ENCODE measurements around the gene STARD3.

- TF ChIP-seq, protein P1, sequence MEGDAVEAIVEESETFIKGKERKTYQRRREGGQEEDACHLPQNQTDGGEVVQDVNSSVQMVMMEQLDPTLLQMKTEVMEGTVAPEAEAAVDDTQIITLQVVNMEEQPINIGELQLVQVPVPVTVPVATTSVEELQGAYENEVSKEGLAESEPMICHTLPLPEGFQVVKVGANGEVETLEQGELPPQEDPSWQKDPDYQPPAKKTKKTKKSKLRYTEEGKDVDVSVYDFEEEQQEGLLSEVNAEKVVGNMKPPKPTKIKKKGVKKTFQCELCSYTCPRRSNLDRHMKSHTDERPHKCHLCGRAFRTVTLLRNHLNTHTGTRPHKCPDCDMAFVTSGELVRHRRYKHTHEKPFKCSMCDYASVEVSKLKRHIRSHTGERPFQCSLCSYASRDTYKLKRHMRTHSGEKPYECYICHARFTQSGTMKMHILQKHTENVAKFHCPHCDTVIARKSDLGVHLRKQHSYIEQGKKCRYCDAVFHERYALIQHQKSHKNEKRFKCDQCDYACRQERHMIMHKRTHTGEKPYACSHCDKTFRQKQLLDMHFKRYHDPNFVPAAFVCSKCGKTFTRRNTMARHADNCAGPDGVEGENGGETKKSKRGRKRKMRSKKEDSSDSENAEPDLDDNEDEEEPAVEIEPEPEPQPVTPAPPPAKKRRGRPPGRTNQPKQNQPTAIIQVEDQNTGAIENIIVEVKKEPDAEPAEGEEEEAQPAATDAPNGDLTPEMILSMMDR (IDR thresholded peaks at IDR 0.05), result no peak
- no peak for TF ChIP-seq EP300 (IDR thresholded peaks at IDR 0.05)
Measured at GRCh38 chr17:39609416-39610025, 27.4 kb upstream of the STARD3 start.

Measured in upper lobe of left lung (tissue), 4 donors.